Kidney (tissue), 14 donors: Measurements from ENCODE around the gene SDC3. TPM values are rescaled to one million over a fixed set of nuclear protein-coding genes. Genes with fewer than 3 reads are reported as not detected.

ENCODE experiments used
- DNase-seq, 5 donors: peaks; one replicate each; pipeline ENCODE4 v3.0.0-alpha.2; 2013 to 2020
- FAIRE-seq: peaks from 2 replicates; lab custom pipeline; 2012; peaks lifted over from hg19 to GRCh38; lab: Jason Lieb, UNC
- H3K27ac ChIP-seq, 2 donors: one replicate each; pipeline ENCODE4 v1.7.0; 2013; ENCODE audit warnings: low read depth in 2 of 2, low read length in 2 of 2, inconsistent platforms in 1 of 2
- H3K27me3 ChIP-seq: one replicate; pipeline ENCODE4 v1.7.1; 2013; ENCODE audit warnings: low read length, inconsistent platforms; ENCODE audit not compliant: control insufficient read depth, insufficient read depth
- H3K36me3 ChIP-seq, 3 donors: one replicate each; pipeline versions ENCODE4 v1.7.0 to v1.7.1; 2013; ENCODE audit warnings: low read length in 3 of 3, control low read depth in 1 of 3, inconsistent platforms in 1 of 3; ENCODE audit not compliant: insufficient read depth in 3 of 3, control insufficient read depth in 2 of 3
- H3K4me1 ChIP-seq, 3 donors: one replicate each; pipeline versions ENCODE4 v1.7.0 to v1.7.1; 2013; ENCODE audit warnings: low read length in 3 of 3, inconsistent platforms in 1 of 3, low read depth in 1 of 3; ENCODE audit not compliant: control insufficient read depth in 2 of 3, insufficient read depth in 2 of 3
- H3K4me3 ChIP-seq, 3 donors: one replicate each; pipeline versions ENCODE4 v1.7.0 to v1.8.1; 2013; ENCODE audit warnings: low read length in 3 of 3, control low read depth in 1 of 3, inconsistent platforms in 1 of 3
- H3K9ac ChIP-seq, 3 donors: one replicate each; pipeline versions ENCODE4 v1.7.0 to v1.7.1; 2013; ENCODE audit warnings: low read length in 3 of 3, control low read depth in 1 of 3, inconsistent platforms in 1 of 3
- H3K9me3 ChIP-seq, 3 donors: one replicate each; pipeline versions ENCODE4 v1.7.0 to v1.7.1; 2013; ENCODE audit warnings: low read length in 3 of 3, control low read depth in 1 of 3, inconsistent platforms in 1 of 3; ENCODE audit not compliant: control insufficient read depth in 2 of 3, insufficient read depth in 1 of 3
- CTCF ChIP-seq: IDR thresholded peaks from 3 replicates; pipeline ENCODE4 v1.5.1; 2012; ENCODE audit warnings: mild to moderate bottlenecking, moderate library complexity, borderline replicate concordance; ENCODE audit not compliant: insufficient read depth; ENCODE audit errors: extremely low read depth
- intact Hi-C: fragments of 100-400 bp; cut with DNase I; formaldehyde crosslinking; loops from one replicate; pipeline ENCODE4 v1.11.1; 2022
- polyA plus RNA-seq: library from polyadenylated mRNA; stranded (reverse); fragments of 350-450 nt; fragmentation: Illumina TruSeq; extraction: RNeasy Lipid Tissue Mini Kit (QIAGEN cat#74804); gene quantifications from one replicate; pipeline ENCODE4 v1.2.3, GENCODE V29; 2014; ENCODE audit warnings: low read depth, low replicate concordance; ENCODE audit not compliant: insufficient read depth
- total RNA-seq: library from RNA; stranded (reverse); fragmentation: NEBNext Ultra II Directional; extraction: Animal tissue kit (Norgen Biotek cat#: 25700); gene quantifications from one replicate; pipeline ENCODE4 v1.2.1, GENCODE V29; 2021
- donor health status: control.
- donor health status: control.
- donor health status: control.
- donor health status: control.
- donor health status: control.
- donor health status: DM: yes; HTN: yes; CAD: no.
- donor health status: Normal renal cell carcinoma (clear cell type).

The SDC3 gene
- total and polyA plus RNA-seq, 2 donors from 2014 or later, result 11.0 to 58.7 TPM

- Histone ChIP-seq H3K9ac (no peak overlapping the region), H3K4me1 (no peaks in the 10 kb centered on the region), H3K27me3 (no peaks in the 10 kb centered on the region), H3K27ac (no peak overlapping the region), H3K4me3 (no peak overlapping the region), H3K9me3 (no peaks in the 10 kb centered on the region), H3K36me3 (peaks cover 11 to 23% (median 20%) of the 10 kb centered on the region in 3 donors)
- DNase-seq, result no peak
- intact Hi-C loops, result no loop called here
- no peak for FAIRE-seq
- no peak for TF ChIP-seq CTCF
These were observed 22.1 kb upstream of the SDC3 start for GRCh38 chr1:30930631-30931173.

GRCh38 chr1:30929944-30930525, 21.5 kb upstream of the SDC3 start:
- no peaks in the 10 kb centered on the region for H3K9me3 ChIP-seq
- H3K27me3 ChIP-seq, result no peaks in the 10 kb centered on the region
- H3K9ac ChIP-seq, result no peak overlapping the region
- intact Hi-C loops, result no loop called here
- DNase-seq, result no peak
- H3K4me3 ChIP-seq, result no peak overlapping the region
- no peak for TF ChIP-seq CTCF
- H3K27ac ChIP-seq, result no peak overlapping the region
- FAIRE-seq, result no peak
- H3K36me3 ChIP-seq, result peaks cover 11 to 19% (median 16%) of the 10 kb centered on the region in 3 donors
- no peaks in the 10 kb centered on the region for H3K4me1 ChIP-seq

GRCh38 chr1:30929135-30929889, 20.8 kb upstream of the SDC3 start:
- H3K27me3 ChIP-seq, result no peaks in the 10 kb centered on the region
- no peak overlapping the region for H3K9ac ChIP-seq
- TF ChIP-seq CTCF, result peak; percentile 58
- no peak overlapping the region for H3K4me3 ChIP-seq
- DNase-seq (peak in 2 of 5 donors; percentile 44 to 58), FAIRE-seq (no peak)
- H3K4me1 ChIP-seq, result no peaks in the 10 kb centered on the region
- H3K9me3 ChIP-seq, result no peaks in the 10 kb centered on the region
- intact Hi-C loops, result no loop called here
- peaks cover 9 to 15% (median 10%) of the 10 kb centered on the region in 3 donors for H3K36me3 ChIP-seq
- H3K27ac ChIP-seq, result no peak overlapping the region
